NCI-H510A treated with DMSO at 0.1 percent for 48 hours (cell line): ENCODE data around the gene TPST2.

Source experiments
- DNase-seq: peaks from one replicate; lab custom pipeline; 2025; lab: John Stamatoyannopoulos, UW

Gene TPST2

GRCh38 chr22:26555478-26555877 is 34.5 kb downstream of the TPST2 start:
- no peak for DNase-seq

GRCh38 chr22:26554956-26555355 is 35.0 kb downstream of the TPST2 start:
- DNase-seq, result no peak

DNA sequence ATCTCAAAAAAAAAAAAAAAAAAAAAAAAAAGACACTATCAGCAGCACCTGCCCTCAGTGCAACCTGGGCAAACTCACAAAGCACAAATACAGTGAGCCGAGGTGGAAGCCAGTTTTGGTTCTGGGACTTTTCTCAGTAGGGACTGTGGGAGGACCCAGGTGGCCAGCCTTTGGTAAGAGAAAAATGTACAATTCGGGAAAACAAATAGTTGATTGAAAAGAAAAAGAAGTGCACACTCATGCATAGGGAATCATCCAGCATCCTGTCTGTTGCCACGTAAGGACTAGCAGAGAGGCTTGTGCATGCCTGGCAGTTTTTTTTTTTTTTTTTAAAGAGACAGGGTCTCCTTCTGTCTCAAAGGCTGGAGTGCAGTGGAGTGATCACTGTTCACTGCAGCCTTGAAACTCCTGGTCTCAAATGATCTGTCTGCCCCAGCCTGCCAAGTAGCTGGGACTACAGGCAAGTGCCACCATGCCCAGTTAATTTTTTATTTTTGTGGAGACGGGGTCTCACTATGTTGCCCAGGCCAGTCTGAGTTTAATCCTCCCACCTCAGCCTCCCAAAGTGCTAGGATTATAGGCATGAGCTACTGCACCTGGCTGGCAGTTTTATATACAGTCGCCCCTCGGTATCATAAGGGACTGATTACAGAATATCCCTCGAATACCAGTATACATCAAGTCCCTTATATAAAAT is 36.7 kb downstream of the TPST2 start:
- DNase-seq, result peak; percentile 8

DNA sequence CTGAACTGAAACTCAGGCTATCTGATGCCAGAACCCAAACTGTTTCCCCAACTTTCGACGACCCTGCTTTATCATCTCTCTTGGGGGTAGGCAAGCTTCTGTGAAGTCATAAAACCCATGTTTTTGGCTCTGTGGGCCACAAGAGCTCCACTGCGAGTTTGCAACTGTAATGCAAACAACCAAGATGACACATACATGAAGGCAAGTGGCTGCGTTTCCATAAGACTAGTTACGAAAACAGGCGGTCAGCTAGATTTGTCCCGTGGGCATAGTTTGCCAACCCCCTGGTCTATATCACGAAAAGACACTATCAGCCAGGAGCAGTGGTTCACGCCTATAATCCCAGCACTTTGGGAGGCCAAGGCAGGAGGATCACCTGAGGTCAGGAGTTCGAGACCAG is 37.5 kb downstream of the TPST2 start:
- no peak for DNase-seq

GRCh38 chr22:26551568-26551967 is 38.4 kb downstream of the TPST2 start:
- DNase-seq, result no peak

- DNase-seq, result no peak
These were observed 39.4 kb downstream of the TPST2 start for GRCh38 chr22:26550498-26551033.

GRCh38 chr22:26549902-26550497 is 39.9 kb downstream of the TPST2 start:
- no peak for DNase-seq

GRCh38 chr22:26548984-26549383 is 40.9 kb downstream of the TPST2 start:
- no peak for DNase-seq

GRCh38 chr22:26548303-26548702 is 41.6 kb downstream of the TPST2 start:
- no peak for DNase-seq

- no peak for DNase-seq
These were observed 42.1 kb downstream of the TPST2 start for GRCh38 chr22:26547837-26548236.

- no peak for DNase-seq
These were observed 42.5 kb downstream of the TPST2 start for GRCh38 chr22:26547426-26547825.

DNA sequence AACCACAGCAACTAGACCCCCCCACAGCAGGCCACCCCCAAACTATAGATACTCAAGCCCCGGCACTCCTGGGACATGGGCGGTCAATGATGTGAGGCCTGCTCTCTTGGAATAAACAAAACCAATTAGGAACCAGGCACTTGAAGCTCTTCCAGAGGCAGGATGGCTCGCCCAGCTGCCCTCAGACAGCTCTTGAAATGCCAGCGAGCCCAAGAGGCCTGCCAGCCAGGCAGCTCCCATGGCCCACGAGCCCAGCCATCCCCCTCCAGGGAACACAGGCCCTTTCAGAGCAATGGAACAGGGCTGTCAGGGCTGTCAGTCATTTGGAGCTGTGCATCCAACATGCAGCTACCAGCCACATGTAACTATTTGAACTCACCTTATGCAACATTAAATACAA is 43.6 kb downstream of the TPST2 start:
- DNase-seq, result peak; percentile 45

DNA sequence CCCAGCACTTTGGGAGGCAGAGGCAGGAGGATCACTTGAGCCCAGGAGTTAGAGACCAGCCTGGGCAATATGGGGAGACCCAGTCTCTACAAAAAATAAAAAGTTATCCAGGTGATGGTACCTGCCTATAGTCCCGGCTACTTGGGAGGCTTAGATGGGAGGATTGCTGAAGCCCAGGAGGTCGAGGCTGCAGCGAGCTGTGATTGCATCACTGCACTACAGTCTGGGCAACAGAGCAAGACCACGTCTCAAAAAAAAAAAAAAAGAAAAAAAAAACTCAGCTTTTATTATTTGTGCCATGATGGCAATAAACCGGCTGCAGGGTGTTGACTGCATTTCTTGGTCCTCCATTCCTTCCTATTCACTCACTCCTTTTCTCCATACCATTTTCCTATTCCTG is 44.1 kb downstream of the TPST2 start:
- no peak for DNase-seq

- no peak for DNase-seq
These were observed 44.5 kb downstream of the TPST2 start for GRCh38 chr22:26545385-26545784.

DNA sequence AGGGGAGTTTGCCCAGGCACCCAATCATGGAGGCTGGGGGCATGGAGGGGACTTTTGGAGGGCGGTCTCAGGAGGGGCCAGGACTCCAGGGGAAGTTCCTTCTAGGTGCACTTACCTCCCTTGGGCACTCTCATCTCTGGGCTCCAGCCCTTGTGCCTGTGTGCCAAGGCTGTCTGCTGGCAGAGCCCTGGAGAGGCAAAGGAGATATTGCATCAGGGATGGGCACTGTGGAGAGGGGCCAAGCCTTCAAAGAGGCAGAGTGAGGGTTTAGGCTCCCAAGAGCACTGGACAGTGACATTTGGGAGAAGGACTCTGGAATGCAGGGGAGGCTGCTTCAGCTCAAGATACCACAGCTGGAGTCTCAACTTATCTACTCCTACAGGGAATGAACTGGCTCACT is 45.4 kb downstream of the TPST2 start:
- no peak for DNase-seq

- DNase-seq, result no peak
These were observed 47.1 kb downstream of the TPST2 start for GRCh38 chr22:26542831-26543230.

DNA sequence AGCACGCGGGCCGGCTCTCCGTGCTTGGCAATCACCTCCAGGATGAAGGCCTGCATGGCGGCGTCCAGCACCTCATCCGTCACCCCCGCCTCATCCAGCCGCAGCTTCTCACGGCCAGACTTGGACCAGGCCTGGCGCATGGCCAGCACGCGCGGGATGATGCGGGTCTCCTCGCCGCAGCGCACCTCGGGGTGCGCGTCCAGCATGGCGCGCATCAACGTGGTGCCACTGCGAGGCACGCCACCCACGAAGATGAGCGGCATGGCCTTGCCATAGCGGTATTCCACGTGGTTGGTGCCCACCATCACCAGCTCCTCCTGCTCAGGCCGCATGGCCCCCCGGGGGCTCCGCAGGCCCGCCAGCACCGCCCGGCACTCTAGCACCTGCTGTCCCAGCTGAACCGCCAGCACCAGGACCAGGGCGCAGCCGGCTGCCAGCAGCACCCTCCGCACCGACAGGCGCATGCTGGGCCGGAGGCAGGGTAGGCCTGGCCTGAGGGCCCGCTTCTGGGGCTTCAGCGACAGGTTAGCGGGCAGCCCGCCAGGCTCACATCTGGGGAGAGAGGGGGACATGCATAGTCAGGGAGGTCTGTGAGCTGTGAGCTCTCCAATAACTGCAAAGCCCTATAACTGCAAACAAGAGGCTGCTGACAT is 48.6 kb downstream of the TPST2 start:
- no peak for DNase-seq

DNA sequence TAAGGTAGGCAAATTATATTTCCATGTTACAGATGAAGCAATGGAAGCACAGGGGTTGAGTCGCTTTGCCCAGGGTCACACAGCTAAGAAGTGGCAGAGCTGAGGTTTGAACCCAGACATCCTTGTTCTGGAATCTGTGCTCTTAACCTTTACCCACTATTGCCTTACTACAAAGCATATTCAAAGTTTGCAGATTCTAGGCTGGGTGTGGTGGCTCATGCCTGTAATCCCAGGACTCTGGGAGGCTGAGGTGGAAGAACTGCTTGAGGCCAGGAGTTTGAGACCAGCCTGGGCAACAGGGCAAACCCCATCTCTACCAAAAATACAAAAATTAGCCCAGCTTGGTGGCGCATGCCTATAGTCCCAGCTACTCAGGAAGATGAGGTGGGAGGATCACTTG is 49.8 kb downstream of the TPST2 start:
- no peak for DNase-seq

DNA sequence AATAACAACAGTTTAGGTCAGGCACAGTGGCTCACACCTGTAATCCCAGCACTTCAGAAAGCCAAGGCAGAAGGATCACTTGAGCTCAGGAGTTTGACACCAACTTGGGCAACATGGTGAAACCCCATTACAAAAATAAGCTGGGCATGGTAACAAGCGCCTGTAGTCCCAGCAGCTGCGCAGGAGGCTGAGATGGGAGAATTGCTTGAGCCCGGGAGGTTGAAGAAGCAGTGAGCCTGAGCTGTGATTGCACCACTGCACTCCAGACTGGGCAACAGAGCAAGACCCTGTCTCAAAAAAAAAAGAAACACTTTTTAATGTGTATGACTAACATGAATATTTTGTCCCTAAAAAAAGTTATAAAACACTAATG is 53.2 kb downstream of the TPST2 start:
- DNase-seq, result no peak

DNA sequence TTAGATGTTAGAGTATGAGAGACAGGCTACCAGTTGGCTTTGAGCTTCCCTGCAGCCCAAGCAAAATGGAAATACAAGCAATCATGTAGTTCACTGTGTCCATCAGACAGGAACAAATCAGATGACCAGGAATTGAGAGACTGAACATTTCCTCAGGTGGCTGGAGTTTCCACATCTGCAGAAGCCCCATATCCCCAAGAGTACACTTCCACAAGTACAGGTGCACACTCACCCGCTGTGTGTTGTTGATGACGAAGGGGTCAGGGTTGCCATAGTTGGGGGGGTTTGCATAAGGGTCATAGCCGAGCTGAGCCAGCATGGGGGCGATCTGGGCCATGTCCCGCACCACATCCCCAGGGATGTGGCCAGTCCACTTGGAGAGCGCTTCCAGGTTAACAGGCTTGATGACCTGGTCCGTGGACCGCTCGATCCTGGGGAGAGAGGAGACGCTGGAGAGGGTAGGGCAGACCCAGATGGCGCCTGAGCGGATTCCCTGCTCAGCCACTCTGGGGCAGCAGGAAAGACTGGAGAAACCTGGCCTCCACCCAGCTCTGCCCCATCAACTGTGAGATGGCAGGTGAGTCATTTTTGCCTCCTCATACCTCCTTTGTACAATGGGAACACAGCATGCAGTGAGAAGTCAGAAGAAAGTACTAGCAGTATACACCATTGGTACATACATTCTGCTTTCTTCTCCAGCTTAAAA is 53.7 kb downstream of the TPST2 start:
- DNase-seq, result no peak

DNA sequence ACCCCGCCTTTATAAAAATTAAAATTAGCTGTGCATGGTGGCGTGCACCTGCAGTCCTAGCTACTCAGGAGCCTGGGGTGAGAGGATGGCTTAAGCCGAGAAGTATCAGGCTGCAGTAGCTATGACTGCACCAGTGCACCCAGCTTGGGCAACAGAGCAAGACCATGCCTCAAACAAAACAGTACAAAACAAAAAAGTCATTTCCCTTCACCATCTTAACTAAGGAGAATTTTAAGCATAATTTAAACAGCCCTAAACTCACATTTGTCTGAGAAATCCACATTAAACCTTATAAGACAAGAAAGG is 54.4 kb downstream of the TPST2 start:
- no peak for DNase-seq

- DNase-seq, result no peak
These were observed 54.9 kb downstream of the TPST2 start for GRCh38 chr22:26534874-26535602.
